ENCODE measurements around the gene TESK1. TPM values are rescaled to one million over a fixed set of nuclear protein-coding genes. Genes with fewer than 3 reads are reported as not detected.

Gene TESK1
- total RNA-seq, 4 donors from 2014 or later = 23.2 to 44.3 (median 37.6) TPM

DNA sequence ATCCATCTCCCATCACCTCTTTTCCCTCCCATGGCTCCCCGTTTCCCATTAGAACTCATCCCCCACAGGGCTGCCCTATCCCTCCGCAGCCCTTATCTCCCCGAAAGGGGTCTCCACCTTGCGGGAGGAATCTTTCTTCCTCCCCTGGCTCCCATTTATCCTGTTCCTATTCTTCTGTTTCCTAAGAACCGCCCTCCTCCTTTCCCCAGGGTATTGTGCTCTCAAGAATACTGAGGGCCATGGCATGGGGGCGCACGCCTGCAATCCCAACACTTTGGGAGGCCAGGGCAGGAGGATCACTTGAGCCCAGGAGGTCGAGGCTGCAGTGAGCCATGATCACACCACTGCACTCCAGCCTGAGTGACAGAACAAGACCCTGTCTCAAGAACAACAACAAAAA, 12.5 kb downstream of the TESK1 start:
- no peak overlapping the region for H3K27ac ChIP-seq
- no peak for DNase-seq
- H3K4me1 ChIP-seq = peaks cover 9 to 15% of the 10 kb centered on the region in 2 donors
- WGBS, 2 donors = 66 to 68% methylated on average over 8 of the region's 8 CpGs
- intact Hi-C loops (cut with DNase I) = no loop called here
- H3K27me3 ChIP-seq = no peaks in the 10 kb centered on the region
- TF ChIP-seq POLR2A (IDR thresholded peaks at IDR 0.05) (no peak), CTCF (IDR thresholded peaks at IDR 0.05) (no peak)
- no peaks in the 10 kb centered on the region for H3K9me3 ChIP-seq
- no peak overlapping the region for H3K4me3 ChIP-seq (replicated peaks in 1 of 3)
- no peaks in the 10 kb centered on the region for H3K36me3 ChIP-seq

DNA sequence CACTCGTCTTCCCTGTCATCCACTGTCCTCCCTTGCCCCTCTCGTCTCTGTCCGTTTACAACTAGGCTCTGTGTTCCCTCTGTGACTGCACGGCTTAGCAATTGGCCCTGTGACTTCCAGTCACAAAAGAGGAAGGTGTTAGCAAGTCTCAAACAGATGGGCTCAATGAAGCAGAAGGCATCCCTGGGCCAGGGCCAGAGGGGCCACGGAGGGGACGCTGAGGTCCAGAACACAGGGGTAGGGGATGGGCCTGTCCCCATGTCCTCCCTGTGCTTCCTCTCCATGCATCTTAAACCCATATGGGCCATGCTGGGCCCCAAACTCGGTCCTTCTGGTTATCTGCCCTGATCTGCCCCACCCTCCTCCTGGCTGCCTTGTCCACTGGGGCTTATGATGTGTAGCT, 13.3 kb downstream of the TESK1 start, which contains the start of gene CD72:
TSS of gene CD72 (minus strand) at position 89 of the 403 bp plus-strand sequence. CDS start 110 bp downstream, outside the sequence.
- no peak for DNase-seq
- intact Hi-C loops (cut with DNase I) = no loop called here
- Histone ChIP-seq H3K27ac (no peak within 1 kb of the TSS), H3K27me3 (no peaks in the 10 kb centered on the region), H3K4me1 (peaks cover 15 to 20% of the 10 kb centered on the region in 2 donors), H3K4me3 (replicated peaks in 1 of 3) (peak within 1 kb of the TSS in 1 of 3 donors; percentile 29), H3K9me3 (no peaks in the 10 kb centered on the region), H3K36me3 (no peaks in the 10 kb centered on the region)
- WGBS, 2 donors = 88 to 91% methylated on average over 5 to 7 of the region's 7 CpGs
- TF ChIP-seq CTCF (IDR thresholded peaks at IDR 0.05) (no peak), POLR2A (IDR thresholded peaks at IDR 0.05) (no peak)

GRCh38 chr9:35618854-35619799, 14.1 kb downstream of the TESK1 start:
- DNase-seq = peak in 1 of 2 donors; percentile 10
- Histone ChIP-seq H3K4me1 (peaks cover 21 to 26% of the 10 kb centered on the region in 2 donors), H3K4me3 (replicated peaks in 1 of 3) (no peak overlapping the region), H3K27me3 (no peaks in the 10 kb centered on the region), H3K9me3 (no peaks in the 10 kb centered on the region), H3K36me3 (no peaks in the 10 kb centered on the region), H3K27ac (no peak overlapping the region)
- TF ChIP-seq CTCF (IDR thresholded peaks at IDR 0.05) = no peak
- TF ChIP-seq POLR2A (IDR thresholded peaks at IDR 0.05) = no peak
- 86 to 88% methylated on average over 17 of the region's 17 CpGs for WGBS, 2 donors
- intact Hi-C loops (cut with DNase I) = no loop called here

DNA sequence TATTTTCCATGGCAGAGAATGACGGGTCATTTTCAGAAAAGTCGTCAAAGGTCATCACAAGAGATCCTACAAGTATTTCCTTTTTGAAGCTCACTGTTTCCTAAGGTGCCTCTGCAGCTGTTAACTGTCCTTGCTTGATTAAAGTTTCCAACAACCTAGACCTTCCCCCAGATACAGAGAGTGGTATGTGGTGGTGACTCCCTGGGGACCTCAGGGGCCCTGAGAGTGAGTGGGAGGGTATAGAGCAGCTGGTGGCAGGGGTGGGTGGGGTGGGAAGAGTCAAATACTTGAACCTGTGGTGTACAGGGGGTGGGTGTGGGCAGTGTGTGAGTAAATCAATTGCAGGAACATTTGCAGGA, 14.7 kb downstream of the TESK1 start:
- Histone ChIP-seq H3K27ac (no peak overlapping the region), H3K4me1 (peaks cover 21 to 26% of the 10 kb centered on the region in 2 donors), H3K27me3 (no peaks in the 10 kb centered on the region), H3K36me3 (no peaks in the 10 kb centered on the region), H3K9me3 (no peaks in the 10 kb centered on the region), H3K4me3 (replicated peaks in 1 of 3) (no peak overlapping the region)
- intact Hi-C loops (cut with DNase I) = no loop called here
- no peak for DNase-seq
- WGBS, 2 donors = 69 to 85% methylated on average over 2 of the region's 2 CpGs
- TF ChIP-seq POLR2A (IDR thresholded peaks at IDR 0.05) (no peak), CTCF (IDR thresholded peaks at IDR 0.05) (no peak)

DNA sequence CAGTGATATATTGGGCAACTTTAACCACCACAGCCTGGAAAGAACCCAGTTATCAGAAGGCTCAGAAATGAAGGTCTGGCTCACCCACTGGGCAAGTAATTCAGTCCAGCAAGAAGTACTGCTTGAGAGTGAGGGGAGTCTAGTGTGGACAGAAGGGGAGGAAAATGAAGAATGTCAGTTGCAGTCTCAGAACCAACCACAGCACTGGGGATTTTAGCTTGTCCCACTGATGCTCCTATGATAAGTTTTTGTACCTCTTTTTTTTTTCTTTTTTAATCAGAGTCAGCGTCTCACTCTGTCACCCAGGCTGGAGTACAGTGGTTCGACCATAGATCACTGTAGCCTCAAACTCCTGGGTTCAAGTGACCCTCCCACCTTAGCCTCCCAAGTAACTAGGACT, 22.5 kb downstream of the TESK1 start:
- Histone ChIP-seq H3K4me3 (replicated peaks in 1 of 3) (no peak overlapping the region), H3K27me3 (no peaks in the 10 kb centered on the region), H3K9me3 (no peaks in the 10 kb centered on the region), H3K4me1 (peaks cover 11 to 13% of the 10 kb centered on the region in 2 donors), H3K27ac (no peak overlapping the region), H3K36me3 (no peaks in the 10 kb centered on the region)
- no peak for DNase-seq
- WGBS, 2 donors = 92 to 97% methylated on average over 2 of the region's 2 CpGs
- intact Hi-C loops (cut with DNase I) = no loop called here
- TF ChIP-seq CTCF (IDR thresholded peaks at IDR 0.05) = no peak
- TF ChIP-seq POLR2A (IDR thresholded peaks at IDR 0.05) = no peak

All from thyroid gland (tissue), 4 donors.